ENCODE measurements around the gene ZC3HAV1. TPM values are rescaled to one million over a fixed set of nuclear protein-coding genes. Genes with fewer than 3 reads are reported as not detected.

Gene ZC3HAV1
- polyA plus RNA-seq, 1 donor (not counting 4 experiments of a cell fraction or from before 2014, with no cell fraction given), result 31.7 TPM

- FAIRE-seq, result no peak
- dilution Hi-C loops (cut with MboI; ENCODE audit: extremely low pct_ligation_motif_present, low sequenced_read_pairs), result no loop called here
Measured at GRCh38 chr7:139152149-139152548, 42.6 kb upstream of the ZC3HAV1 start.

GRCh38 chr7:139139150-139139549 lies 29.6 kb upstream of the ZC3HAV1 start:
- Histone ChIP-seq H3K4me1 (ENCODE audit: control insufficient read depth, extremely low read depth, insufficient read depth, low read length) (no peaks in the 10 kb centered on the region), H3K9me3 (ENCODE audit: control insufficient read depth, low read depth, low read length) (no peaks in the 10 kb centered on the region), H4K20me1 (ENCODE audit: control insufficient read depth, extremely low read depth, insufficient read depth, low read length) (no peaks in the 10 kb centered on the region), H3K4me2 (ENCODE audit: control insufficient read depth, extremely low read depth, insufficient read depth, low read depth, low read length) (no peak overlapping the region), H3K27me3 (ENCODE audit: control insufficient read depth, extremely low read depth, insufficient read depth, low read length) (no peaks in the 10 kb centered on the region), H3K79me2 (ENCODE audit: control insufficient read depth, insufficient read depth, low read length) (no peaks in the 10 kb centered on the region), H3K27ac (ENCODE audit: control insufficient read depth, insufficient read depth, low read length) (no peak overlapping the region), H3K9ac (ENCODE audit: control insufficient read depth, extremely low read depth, insufficient read depth, low read length) (no peak overlapping the region), H3K36me3 (ENCODE audit: control insufficient read depth in 2 of 2, extremely low read depth in 1 of 2, insufficient read depth in 2 of 2, low read length in 2 of 2) (peaks cover 0 to 2% of the 10 kb centered on the region in 2 experiments), H2AFZ (ENCODE audit: control insufficient read depth, low read length) (no peak overlapping the region), H3K9me1 (ENCODE audit: control insufficient read depth, extremely low read depth, insufficient read depth, low read length) (no peaks in the 10 kb centered on the region), H3K4me3 (ENCODE audit: control insufficient read depth in 2 of 3, extremely low read depth in 1 of 3, insufficient read depth in 2 of 3, low read depth in 1 of 3, low read length in 3 of 3) (no peak overlapping the region)
- dilution Hi-C loops (cut with MboI; ENCODE audit: extremely low pct_ligation_motif_present, low sequenced_read_pairs), result no loop called here
- TF ChIP-seq EZH2 (IDR thresholded peaks at IDR 0.05; ENCODE audit: low read length), result no peak
- no peak for TF ChIP-seq CTCF (optimal IDR thresholded peaks at IDR 0.05 in 1 of 3, IDR thresholded peaks at IDR 0.05 in 1 of 3, conservative IDR thresholded peaks at IDR 0.05 in 1 of 3; ENCODE audit: extremely low read depth in 1 of 3, insufficient read depth in 2 of 3, low read length in 3 of 3)
- no peak for FAIRE-seq
- no peak for DNase-seq (ENCODE audit: low read depth, low spot score)

More at GRCh38 chr7:139152149-139152548, 42.6 kb upstream of the ZC3HAV1 start:
- Histone ChIP-seq H3K79me2 (ENCODE audit: control insufficient read depth, insufficient read depth, low read length) (no peaks in the 10 kb centered on the region), H3K9ac (ENCODE audit: control insufficient read depth, extremely low read depth, insufficient read depth, low read length) (no peak overlapping the region), H4K20me1 (ENCODE audit: control insufficient read depth, extremely low read depth, insufficient read depth, low read length) (no peaks in the 10 kb centered on the region), H3K4me2 (ENCODE audit: control insufficient read depth, extremely low read depth, insufficient read depth, low read depth, low read length) (no peak overlapping the region), H3K9me3 (ENCODE audit: control insufficient read depth, low read depth, low read length) (no peaks in the 10 kb centered on the region), H3K4me1 (ENCODE audit: control insufficient read depth, extremely low read depth, insufficient read depth, low read length) (peaks cover 6% of the 10 kb centered on the region), H3K36me3 (ENCODE audit: control insufficient read depth in 2 of 2, extremely low read depth in 1 of 2, insufficient read depth in 2 of 2, low read length in 2 of 2) (peaks cover 0 to 3% of the 10 kb centered on the region in 2 experiments), H2AFZ (ENCODE audit: control insufficient read depth, low read length) (no peak overlapping the region), H3K27me3 (ENCODE audit: control insufficient read depth, extremely low read depth, insufficient read depth, low read length) (no peaks in the 10 kb centered on the region), H3K4me3 (ENCODE audit: control insufficient read depth in 2 of 3, extremely low read depth in 1 of 3, insufficient read depth in 2 of 3, low read depth in 1 of 3, low read length in 3 of 3) (no peak overlapping the region), H3K27ac (ENCODE audit: control insufficient read depth, insufficient read depth, low read length) (no peak overlapping the region), H3K9me1 (ENCODE audit: control insufficient read depth, extremely low read depth, insufficient read depth, low read length) (no peaks in the 10 kb centered on the region)
- DNase-seq (ENCODE audit: low read depth, low spot score), result no peak
- TF ChIP-seq CTCF (optimal IDR thresholded peaks at IDR 0.05 in 1 of 3, IDR thresholded peaks at IDR 0.05 in 1 of 3, conservative IDR thresholded peaks at IDR 0.05 in 1 of 3; ENCODE audit: extremely low read depth in 1 of 3, insufficient read depth in 2 of 3, low read length in 3 of 3) (no peak), EZH2 (IDR thresholded peaks at IDR 0.05; ENCODE audit: low read length) (no peak)
